VCaP (cell line): ENCODE measurements around the gene RTTN.
"Not testable (repeated sequence)": the region's sequence is repeated elsewhere in the genome, so short reads cannot be mapped to it uniquely, and the experiment has no call there.

Experiments
- H3K27ac ChIP-seq: fragments of 450-650 bp; 2 replicates; pipeline ENCODE4 v1.5.1; 2017
- TF ChIP-seq, protein P1 (sequence below): fragments of 450-650 bp; conservative IDR thresholded peaks from 2 replicates; pipeline ENCODE4 v1.5.1; 2017; ENCODE audit warnings: mild to moderate bottlenecking, moderate library complexity

RTTN gene, protein sequence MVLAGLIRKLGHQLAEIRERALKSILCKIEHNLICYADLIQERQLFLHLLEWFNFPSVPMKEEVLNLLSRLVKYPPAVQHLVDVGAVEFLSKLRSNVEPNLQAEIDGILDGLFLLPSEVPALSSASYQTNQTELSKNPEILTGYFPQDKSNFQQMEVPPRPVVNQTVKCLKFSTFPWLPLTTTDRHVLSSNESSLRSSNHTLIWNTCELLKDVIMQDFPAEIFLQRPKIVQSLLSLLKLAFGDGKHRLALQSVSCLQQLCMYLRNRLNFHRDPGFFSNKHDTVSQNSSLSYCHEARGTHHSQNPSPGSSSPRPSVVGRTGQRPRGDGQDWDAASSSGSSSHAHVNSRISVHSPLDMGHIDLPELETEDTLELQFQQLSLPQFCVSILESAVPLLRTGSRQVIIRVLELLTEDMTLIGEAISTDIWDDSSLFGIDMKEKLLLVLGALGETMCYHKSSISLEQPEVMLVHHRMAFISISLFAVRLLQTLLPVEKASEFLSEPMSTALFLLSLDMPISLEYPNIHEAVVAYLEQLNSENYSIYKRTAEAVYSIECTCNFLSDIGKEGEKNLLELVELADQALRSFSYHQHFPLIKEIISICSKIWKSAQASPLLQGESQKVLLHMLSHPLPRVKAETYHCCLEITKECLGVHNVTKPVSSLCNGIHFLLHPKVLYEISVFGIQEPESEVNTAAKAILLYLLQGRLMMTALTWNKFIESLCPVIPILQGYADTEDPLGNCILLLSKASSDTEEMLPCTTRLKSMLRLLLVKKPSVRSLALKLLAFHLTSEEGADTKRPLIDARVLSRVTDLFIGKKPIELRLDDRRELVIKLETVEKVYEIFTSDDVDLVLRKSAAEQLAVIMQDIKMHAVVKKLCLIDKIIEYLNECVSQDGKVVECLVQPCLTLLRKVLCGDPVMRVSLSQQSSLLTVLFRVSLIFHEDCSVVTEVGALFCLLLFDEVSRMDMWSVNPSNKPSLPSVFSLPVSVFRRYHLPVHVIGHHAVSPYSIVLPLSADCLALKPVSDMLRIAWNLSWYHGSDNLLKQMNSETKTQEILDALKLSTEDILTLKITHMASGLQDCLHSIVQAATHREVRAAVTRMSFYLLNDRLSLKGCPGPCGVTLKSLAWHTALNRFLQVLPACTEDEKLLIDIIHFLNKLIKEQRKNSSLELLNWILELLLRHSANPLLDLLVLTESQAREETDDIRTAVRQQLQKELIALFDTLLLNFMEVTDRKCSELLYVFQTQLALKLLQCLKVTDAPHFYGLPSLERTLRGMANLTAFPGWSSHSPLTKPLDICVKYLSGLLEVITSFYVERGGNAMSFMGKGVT (N-terminal part only)

DNA sequence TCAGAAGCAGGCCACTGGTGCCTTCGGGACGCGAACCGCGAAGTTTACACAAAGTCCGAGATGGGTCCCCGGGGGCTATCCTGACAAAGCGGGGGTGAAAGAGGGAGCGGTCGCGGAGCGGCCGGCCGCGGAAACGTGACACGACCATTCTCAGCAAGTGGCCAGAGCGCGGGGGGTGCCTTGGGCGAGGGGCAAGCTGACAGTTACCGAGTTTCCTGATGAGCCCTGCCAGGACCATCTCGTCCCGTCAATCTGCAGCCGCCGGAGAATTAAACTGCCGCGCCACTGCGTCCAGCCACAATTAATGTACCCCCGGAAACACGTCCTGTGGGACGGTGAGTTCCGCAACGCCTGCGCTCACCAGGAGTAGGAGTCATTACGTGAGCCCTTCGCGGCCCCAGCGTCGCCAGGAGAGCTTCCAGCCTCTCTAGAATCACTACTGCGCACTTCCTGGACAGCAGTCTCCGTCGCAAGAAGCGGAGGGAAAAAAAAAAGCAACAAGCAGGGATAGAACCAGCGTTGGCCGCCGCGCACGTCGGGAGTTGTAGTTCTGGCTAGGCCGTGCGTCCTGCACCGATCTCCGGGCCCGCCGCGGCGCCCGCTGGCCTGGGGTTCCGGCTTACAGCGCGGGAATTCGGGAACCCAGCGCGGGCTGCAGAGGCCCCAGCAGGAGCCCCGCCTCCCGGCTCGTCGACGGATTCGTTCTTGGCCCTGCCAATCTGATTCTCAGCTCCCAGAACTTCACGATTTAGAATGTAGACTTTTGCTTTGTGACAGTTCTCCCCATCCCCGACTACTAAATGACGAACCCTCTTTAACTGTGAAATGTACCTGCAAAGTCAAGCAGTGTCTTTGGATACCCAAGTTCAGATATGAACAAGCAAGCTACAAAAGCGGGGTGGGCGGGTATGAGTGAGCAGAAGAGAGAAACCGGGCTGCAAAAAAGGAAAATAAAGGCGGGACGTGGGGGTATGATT lies at the start of gene RTTN:
RTTN (minus strand) TSS at position 267 of the 977 bp plus-strand sequence; CDS start at position 238, 29 bp downstream.
- H3K27ac ChIP-seq: peak within 1 kb of the TSS; percentile 93
- TF ChIP-seq, protein P1, sequence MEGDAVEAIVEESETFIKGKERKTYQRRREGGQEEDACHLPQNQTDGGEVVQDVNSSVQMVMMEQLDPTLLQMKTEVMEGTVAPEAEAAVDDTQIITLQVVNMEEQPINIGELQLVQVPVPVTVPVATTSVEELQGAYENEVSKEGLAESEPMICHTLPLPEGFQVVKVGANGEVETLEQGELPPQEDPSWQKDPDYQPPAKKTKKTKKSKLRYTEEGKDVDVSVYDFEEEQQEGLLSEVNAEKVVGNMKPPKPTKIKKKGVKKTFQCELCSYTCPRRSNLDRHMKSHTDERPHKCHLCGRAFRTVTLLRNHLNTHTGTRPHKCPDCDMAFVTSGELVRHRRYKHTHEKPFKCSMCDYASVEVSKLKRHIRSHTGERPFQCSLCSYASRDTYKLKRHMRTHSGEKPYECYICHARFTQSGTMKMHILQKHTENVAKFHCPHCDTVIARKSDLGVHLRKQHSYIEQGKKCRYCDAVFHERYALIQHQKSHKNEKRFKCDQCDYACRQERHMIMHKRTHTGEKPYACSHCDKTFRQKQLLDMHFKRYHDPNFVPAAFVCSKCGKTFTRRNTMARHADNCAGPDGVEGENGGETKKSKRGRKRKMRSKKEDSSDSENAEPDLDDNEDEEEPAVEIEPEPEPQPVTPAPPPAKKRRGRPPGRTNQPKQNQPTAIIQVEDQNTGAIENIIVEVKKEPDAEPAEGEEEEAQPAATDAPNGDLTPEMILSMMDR: no peak

DNA sequence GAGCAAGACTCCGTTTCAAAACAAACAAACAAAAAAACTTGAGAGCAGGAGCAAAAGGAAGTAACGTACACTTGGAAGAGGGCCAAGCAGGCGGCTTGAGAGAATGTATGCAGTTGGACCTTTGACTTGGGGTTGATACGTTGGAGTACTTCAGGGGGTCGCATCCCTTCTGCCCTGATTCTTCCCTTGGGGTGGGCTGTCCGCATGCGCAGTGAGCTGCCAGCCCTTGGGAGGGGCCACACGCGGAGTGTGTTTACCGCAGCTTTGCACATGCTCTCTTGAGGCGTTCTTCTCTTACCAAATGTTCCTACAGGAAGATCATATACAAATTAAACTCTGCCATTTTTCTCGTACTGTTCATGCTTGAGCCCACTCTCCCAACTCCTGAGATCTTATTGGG lies 45.3 kb upstream of the RTTN start:
- TF ChIP-seq, protein P1: no peak
- H3K27ac ChIP-seq: no peak overlapping the region

DNA sequence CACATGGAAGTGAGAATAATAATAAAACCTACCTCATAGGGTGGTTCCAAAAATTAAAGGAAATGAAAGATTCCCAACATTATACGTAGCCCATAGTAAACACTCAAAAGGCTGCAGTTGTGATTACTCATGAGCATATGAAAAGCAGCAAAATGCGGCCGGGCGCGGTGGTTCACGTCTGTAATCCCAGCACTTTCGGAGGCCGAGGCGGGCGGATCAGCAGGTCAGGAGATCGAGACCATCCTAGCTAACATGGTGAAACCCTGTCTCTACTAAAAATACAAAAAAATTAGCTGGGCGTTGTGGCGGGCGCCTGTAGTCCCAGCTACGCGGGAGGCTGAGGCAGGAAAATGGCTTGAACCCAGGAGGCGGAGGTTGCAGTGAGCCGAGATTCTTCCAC lies 44.4 kb upstream of the RTTN start:
- not testable (repeated sequence) for H3K27ac ChIP-seq

DNA sequence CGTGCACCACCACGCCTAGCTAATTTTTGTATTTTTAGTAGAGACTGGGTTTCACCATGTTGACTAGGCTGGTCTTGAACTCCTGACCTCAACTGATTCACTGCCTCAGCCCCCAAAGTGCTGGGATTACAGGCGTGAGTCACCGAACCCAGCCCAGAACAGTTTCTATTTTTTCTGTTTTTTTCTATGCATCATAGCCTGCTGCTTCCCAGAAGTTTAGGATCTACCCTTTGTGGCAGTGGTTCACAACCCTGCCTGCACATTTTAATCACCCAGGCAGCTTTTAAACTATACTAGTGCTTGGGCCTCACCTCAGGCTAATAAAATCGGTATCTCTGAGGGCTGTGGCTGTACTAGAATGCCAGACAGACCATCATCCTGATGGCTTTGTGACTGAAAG lies 43.6 kb upstream of the RTTN start:
- no peak overlapping the region for H3K27ac ChIP-seq
- TF ChIP-seq, protein P1: no peak

DNA sequence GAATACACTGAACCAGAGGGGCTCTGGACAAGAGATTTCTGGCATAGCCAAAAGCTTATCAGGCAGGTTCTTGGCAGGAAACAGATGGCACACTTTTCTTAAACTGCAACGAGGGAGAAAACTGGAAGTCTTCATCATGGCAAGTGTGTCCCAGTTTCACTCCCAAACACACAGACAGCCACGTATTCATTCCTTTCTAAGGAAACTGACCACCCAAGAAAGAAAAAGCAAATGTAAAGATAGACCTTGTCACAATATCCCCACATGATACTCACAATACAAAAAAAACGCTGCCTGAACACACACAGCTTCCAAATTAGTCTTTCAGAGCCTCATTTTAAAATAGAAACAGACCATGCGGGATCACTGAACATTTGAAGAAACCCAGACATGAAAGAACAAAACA lies 40.6 kb upstream of the RTTN start:
- TF ChIP-seq, protein P1: no peak
- H3K27ac ChIP-seq: no peak overlapping the region

DNA sequence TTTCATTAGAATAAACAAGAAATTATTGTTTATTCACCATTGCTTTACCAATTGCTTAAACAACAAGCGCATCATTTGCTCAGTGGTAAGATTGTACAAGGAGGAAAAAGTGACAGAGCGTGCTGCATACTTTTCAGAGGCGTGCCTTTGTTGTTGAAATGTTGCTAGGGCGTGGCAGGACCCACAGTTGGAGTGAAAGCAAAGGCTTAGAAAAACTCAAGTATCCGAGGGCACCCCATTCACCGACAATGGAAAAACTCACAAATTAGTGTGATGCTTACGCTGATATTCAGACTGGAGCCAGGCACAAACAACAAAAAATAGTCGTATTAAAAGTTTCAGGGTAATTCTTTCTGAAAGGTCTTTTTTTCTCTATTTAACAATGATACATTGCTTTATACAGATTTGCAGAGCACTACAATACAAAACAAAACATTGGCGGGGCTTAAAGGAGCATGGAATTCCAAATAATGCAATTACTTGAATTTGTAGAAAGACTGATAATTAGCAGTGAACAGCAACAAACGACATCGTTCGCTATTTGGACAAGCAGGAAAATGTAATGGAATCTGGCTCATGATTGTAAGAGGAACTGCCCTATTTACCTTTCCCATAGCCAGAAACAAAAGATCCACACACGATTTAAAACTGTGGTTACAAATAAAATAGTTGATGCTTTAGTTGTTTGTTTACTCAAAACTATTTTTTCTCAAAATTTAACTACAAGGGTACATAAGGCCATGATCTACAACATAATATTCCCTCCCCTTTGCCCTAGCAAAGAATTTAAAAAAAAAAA lies 37.8 kb upstream of the RTTN start:
- TF ChIP-seq, protein P1: no peak
- no peak overlapping the region for H3K27ac ChIP-seq

DNA sequence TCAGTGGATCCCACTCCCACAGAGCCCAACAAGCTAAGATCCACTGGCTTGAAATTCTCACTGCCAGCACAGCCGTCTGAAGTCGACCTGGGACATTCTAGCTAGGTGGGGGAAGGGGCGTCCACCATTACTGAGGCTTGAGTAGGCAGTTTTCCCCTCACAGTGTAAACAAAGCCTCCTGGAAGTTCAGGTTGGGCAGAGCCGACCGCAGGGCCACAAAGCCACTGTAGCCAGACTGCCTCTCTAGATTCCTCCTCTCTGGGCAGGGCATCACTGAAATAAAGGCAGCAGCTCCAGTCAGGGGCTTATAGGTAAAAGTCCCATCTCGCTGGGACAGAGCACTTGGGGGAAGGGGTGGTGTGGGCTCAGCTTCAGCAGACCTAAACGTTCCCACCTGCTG lies 31.4 kb upstream of the RTTN start:
- H3K27ac ChIP-seq: not testable (repeated sequence)
